Left lung (tissue), 14 donors: Measurements from ENCODE around the gene BMP15. TPM values are rescaled to one million over a fixed set of nuclear protein-coding genes. Genes with fewer than 3 reads are reported as not detected.

ENCODE experiments used
- ATAC-seq: fragments of 200-7000 bp; cut with Tn5 transposase; one replicate; pipeline ENCODE4 v1.9.1; 2020; ENCODE audit warnings: moderate library complexity
- DNase-seq, 4 donors: peaks; one replicate each; pipeline ENCODE4 v3.0.0-alpha.2; 2013 to 2020
- H3K27ac ChIP-seq, 2 donors: fragments of 200-600 bp; sonication (generic) in 1 of 2; one replicate each; pipeline versions ENCODE4 v1.5.0 to v1.8.0; 2020 to 2021
- H3K27me3 ChIP-seq, 2 donors: fragments of 200-600 bp; sonication (generic) in 1 of 2; one replicate each; pipeline versions ENCODE4 v1.5.0 to v1.8.0; 2020 to 2021
- H3K36me3 ChIP-seq, 2 donors: fragments of 200-600 bp; sonication (generic) in 1 of 2; one replicate each; pipeline versions ENCODE4 v1.5.0 to v1.8.0; 2020 to 2021
- H3K4me1 ChIP-seq, 2 donors: fragments of 200-600 bp; one replicate each; pipeline ENCODE4 v1.8.0; 2021
- H3K4me3 ChIP-seq, 2 donors: fragments of 200-600 bp; sonication (generic) in 1 of 2; one replicate each; pipeline versions ENCODE4 v1.5.0 to v1.8.0; 2020 to 2021; ENCODE audit warnings: mild to moderate bottlenecking in 1 of 2
- H3K9me3 ChIP-seq, 2 donors: fragments of 200-600 bp; sonication (generic) in 1 of 2; one replicate each; pipeline versions ENCODE4 v1.5.0 to v1.8.0; 2020 to 2021
- intact Hi-C, 2 donors: fragments of 100-400 bp; cut with DNase I; formaldehyde crosslinking; loops; one replicate each; pipeline versions ENCODE4 v1.11.2 to v1.14.2; 2022
- long read RNA-seq, 12 donors: library from polyadenylated mRNA in 2 of 12; unstranded in 2 of 12; transcript quantifications; one replicate each; pipeline ENCODE4 v2.0.0 and lab custom pipeline, GENCODE V29; 2019 to 2026
- polyA plus RNA-seq, 6 donors: library from polyadenylated mRNA; unstranded; fragments of 120-200 nt; gene quantifications; one replicate each; pipeline ENCODE4 v1.2.1, GENCODE V29; 2013; ENCODE audit not compliant: insufficient read length in 6 of 6
- total RNA-seq, 2 donors: library from RNA; stranded (reverse); fragmentation: NEBNext Ultra II Directional; extraction: Animal tissue kit (Norgen Biotek cat#: 25700); gene quantifications; one replicate each; pipeline ENCODE4 v1.2.1, GENCODE V29; 2021
- TF ChIP-seq, protein P1 (sequence below), 2 donors: fragments of 200-600 bp; sonication (generic) in 1 of 2; IDR thresholded peaks; one replicate each; pipeline versions ENCODE4 v1.5.0 to v1.8.0; 2021; ENCODE audit warnings: antibody characterized with exemption in 2 of 2
- donor health status: DM: no; HTN: yes; CAD: no.
- donor health status: DM: no; HTN: no; CAD: no.

The BMP15 gene
- not detected for total RNA-seq
- polyA plus RNA-seq = under 1 TPM in 2 of 6 donors, not detected in 4; 0.23 TPM
- long read RNA-seq, donor 1 = 0 reads
- long read RNA-seq, donor 2 = 0 reads
- long read RNA-seq, donor 3 = 0 reads
- long read RNA-seq, donor 4 = 0 reads
- long read RNA-seq, donor 5 = 0 reads
- long read RNA-seq, donor 6 = 0 reads
- long read RNA-seq, donor 7 = 0 reads
- long read RNA-seq, donor 8 = 0 reads
- long read RNA-seq, donor 9 = 0 reads
- long read RNA-seq, donor 10 = 0 reads
- long read RNA-seq, donor 11 = 0 reads
- long read RNA-seq, donor 12 = 0 reads

- intact Hi-C loops = loop anchor here in 1 of 2 donors (10.0 kb wide), 1 partner anchor 146 kb away; no protein-coding TSS in a partner anchor
- Histone ChIP-seq H3K36me3 (no peaks in the 10 kb centered on the region), H3K4me3 (no peak within 1 kb of the TSS), H3K9me3 (no peaks in the 10 kb centered on the region), H3K4me1 (no peaks in the 10 kb centered on the region), H3K27ac (no peak within 1 kb of the TSS), H3K27me3 (peaks cover 0 to 5% of the 10 kb centered on the region in 2 donors)
- DNase-seq (no peak), ATAC-seq (no peak)
- TF ChIP-seq, protein P1, sequence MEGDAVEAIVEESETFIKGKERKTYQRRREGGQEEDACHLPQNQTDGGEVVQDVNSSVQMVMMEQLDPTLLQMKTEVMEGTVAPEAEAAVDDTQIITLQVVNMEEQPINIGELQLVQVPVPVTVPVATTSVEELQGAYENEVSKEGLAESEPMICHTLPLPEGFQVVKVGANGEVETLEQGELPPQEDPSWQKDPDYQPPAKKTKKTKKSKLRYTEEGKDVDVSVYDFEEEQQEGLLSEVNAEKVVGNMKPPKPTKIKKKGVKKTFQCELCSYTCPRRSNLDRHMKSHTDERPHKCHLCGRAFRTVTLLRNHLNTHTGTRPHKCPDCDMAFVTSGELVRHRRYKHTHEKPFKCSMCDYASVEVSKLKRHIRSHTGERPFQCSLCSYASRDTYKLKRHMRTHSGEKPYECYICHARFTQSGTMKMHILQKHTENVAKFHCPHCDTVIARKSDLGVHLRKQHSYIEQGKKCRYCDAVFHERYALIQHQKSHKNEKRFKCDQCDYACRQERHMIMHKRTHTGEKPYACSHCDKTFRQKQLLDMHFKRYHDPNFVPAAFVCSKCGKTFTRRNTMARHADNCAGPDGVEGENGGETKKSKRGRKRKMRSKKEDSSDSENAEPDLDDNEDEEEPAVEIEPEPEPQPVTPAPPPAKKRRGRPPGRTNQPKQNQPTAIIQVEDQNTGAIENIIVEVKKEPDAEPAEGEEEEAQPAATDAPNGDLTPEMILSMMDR (IDR thresholded peaks at IDR 0.05) = no peak
Measured at GRCh38 chrX:50910685-50911176, at the start of gene BMP15. BMP15 (plus strand) TSS chrX:50910735; CDS start chrX:50910784, 49 bp downstream.

DNA sequence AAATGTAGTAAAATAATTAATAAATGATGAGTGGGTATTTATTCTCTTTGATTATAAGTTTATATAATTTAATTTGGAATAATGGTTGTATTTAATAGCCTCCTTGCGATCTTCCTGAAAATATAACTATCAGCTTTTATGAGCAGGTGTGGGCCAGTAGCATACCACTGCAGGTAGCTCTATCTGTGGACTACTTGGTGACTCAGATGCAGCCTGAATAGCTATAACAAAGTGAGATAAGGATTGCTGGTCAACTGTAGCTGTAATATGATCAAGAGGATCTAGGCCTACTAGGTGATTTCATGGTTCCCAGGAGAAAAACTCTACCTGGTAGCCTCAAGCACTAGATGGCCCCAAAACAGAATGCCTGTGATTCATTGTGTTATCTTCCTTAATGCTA lies 47.1 kb upstream of the BMP15 start:
- Histone ChIP-seq H3K27ac (no peak overlapping the region), H3K36me3 (no peaks in the 10 kb centered on the region), H3K9me3 (no peaks in the 10 kb centered on the region), H3K4me3 (no peak overlapping the region), H3K4me1 (no peaks in the 10 kb centered on the region), H3K27me3 (no peaks in the 10 kb centered on the region)
- intact Hi-C loops = no loop called here
- DNase-seq = no peak
- TF ChIP-seq, protein P1 (IDR thresholded peaks at IDR 0.05) = no peak
- peak; percentile 62 for ATAC-seq

GRCh38 chrX:50865311-50865710 lies 45.2 kb upstream of the BMP15 start:
- Histone ChIP-seq H3K36me3 (no peaks in the 10 kb centered on the region), H3K27ac (no peak overlapping the region), H3K27me3 (no peaks in the 10 kb centered on the region), H3K4me3 (no peak overlapping the region), H3K9me3 (no peaks in the 10 kb centered on the region), H3K4me1 (no peaks in the 10 kb centered on the region)
- TF ChIP-seq, protein P1 (IDR thresholded peaks at IDR 0.05) = no peak
- ATAC-seq = peak; percentile 80
- peak in 1 of 4 donors; percentile 6 for DNase-seq
- intact Hi-C loops = no loop called here

DNA sequence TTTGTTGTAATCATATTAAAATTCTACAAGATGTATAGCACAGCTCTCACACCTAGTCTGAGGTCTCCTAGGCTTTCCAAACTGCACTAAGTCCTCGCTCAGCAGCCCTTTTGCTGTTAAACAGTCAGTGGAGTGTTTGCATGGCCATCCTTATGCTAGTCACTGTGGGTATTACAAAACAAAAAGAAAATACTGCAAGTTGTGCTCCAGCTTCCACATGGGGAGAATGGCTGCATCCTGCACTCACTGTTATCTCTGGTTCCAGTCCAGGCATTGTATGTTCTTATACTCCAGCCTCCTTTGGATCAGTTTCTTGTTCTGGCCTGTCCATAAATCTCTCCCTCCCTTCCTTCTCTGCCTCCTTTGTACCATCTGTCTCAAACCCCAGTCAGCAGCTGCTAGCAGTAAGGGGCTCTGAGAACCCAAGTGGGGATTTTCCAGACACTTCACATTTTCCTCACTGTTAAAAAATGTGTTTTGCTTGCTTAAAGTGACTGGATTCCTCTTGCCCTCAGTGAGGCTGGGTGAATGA lies 38.5 kb upstream of the BMP15 start:
- Histone ChIP-seq H3K36me3 (no peaks in the 10 kb centered on the region), H3K27me3 (no peaks in the 10 kb centered on the region), H3K27ac (no peak overlapping the region), H3K4me1 (no peaks in the 10 kb centered on the region), H3K9me3 (no peaks in the 10 kb centered on the region), H3K4me3 (no peak overlapping the region)
- intact Hi-C loops = no loop called here
- TF ChIP-seq, protein P1 (IDR thresholded peaks at IDR 0.05) = no peak
- ATAC-seq (peak; percentile 14), DNase-seq (no peak)

GRCh38 chrX:50874876-50875275 lies 35.7 kb upstream of the BMP15 start:
- DNase-seq (no peak), ATAC-seq (no peak)
- Histone ChIP-seq H3K4me3 (no peak overlapping the region), H3K36me3 (no peaks in the 10 kb centered on the region), H3K27me3 (peaks cover 0 to 2% of the 10 kb centered on the region in 2 donors), H3K9me3 (no peaks in the 10 kb centered on the region), H3K27ac (no peak overlapping the region), H3K4me1 (no peaks in the 10 kb centered on the region)
- intact Hi-C loops = no loop called here
- TF ChIP-seq, protein P1 (IDR thresholded peaks at IDR 0.05) = no peak
